Ovary (tissue), 3 donors: Measurements from ENCODE around the gene PTCH1.

Experiments used
- CTCF ChIP-seq, 3 donors: fragments of 450-650 bp in 2 of 3; fragments of 200-600 bp in 1 of 3; IDR thresholded peaks; one replicate each; pipeline versions ENCODE4 v1.5.1 to v1.8.0; 2016 to 2022; ENCODE audit warnings: antibody characterized with exemption in 3 of 3, mild to moderate bottlenecking in 1 of 3
- EP300 ChIP-seq: sonication (generic); formaldehyde crosslinking; IDR thresholded peaks from one replicate; pipeline ENCODE4 v1.6.1; 2017; ENCODE audit warnings: antibody characterized with exemption
- POLR2A ChIP-seq: fragments of 450-650 bp; IDR thresholded peaks from one replicate; pipeline ENCODE4 v1.6.1; 2017; ENCODE audit warnings: antibody characterized with exemption, mild to moderate bottlenecking, moderate library complexity
- donor health status: DM: no; HTN: no; CAD: no.

GRCh38 chr9:95434116-95435073 is 82.4 kb downstream of the PTCH1 start:
- no peak for TF ChIP-seq CTCF (IDR thresholded peaks at IDR 0.05)
- TF ChIP-seq POLR2A: no peak
- no peak for TF ChIP-seq EP300
